ENCODE data around the gene RHOV. TPM values are rescaled to one million over a fixed set of nuclear protein-coding genes. Genes with fewer than 3 reads are reported as not detected.
A peak's percentile ranks its signal among the peaks of the same experiment; 100 is the strongest.

Gene RHOV
- total RNA-seq, 1 experiment from 2014 or later = 4.2 TPM

- CTCF ChIA-PET = interaction anchor here (0.7 kb wide), 1 partner anchor 48 kb away, joined by 4 read pairs; no protein-coding TSS in a partner anchor
- Mint-ChIP-seq H3K27me3 (ENCODE audit: unreplicated experiment) (no peaks in the 10 kb centered on the region), H3K9me3 (ENCODE audit: low read depth, unreplicated experiment) (no peaks in the 10 kb centered on the region), H3K4me1 (ENCODE audit: low read depth, unreplicated experiment) (no peaks in the 10 kb centered on the region), H3K4me3 (ENCODE audit: low read depth, unreplicated experiment) (peak overlapping the region; percentile 47), H3K27ac (ENCODE audit: unreplicated experiment) (peak overlapping the region; percentile 36), H3K36me3 (ENCODE audit: insufficient read depth, unreplicated experiment) (peaks cover 26% of the 10 kb centered on the region)
- no peak for DNase-seq
- no TSS peak for BruUV-seq (replicated peaks)
- TF ChIP-seq CTCF (IDR thresholded peaks at IDR 0.05; ENCODE audit: unreplicated experiment) = no peak
- intact Hi-C loops (cut with micrococcal nuclease; ENCODE audit: unreplicated experiment) = loop anchor here (10.0 kb wide), 1 partner anchor 58 kb away; no protein-coding TSS in a partner anchor
These were observed 33.2 kb upstream of the RHOV start for GRCh38 chr15:40906991-40907802.

- intact Hi-C loops (cut with micrococcal nuclease; ENCODE audit: unreplicated experiment) = loop anchor here (10.0 kb wide), 1 partner anchor 58 kb away; no protein-coding TSS in a partner anchor
- Mint-ChIP-seq H3K9me3 (ENCODE audit: low read depth, unreplicated experiment) (no peaks in the 10 kb centered on the region), H3K4me3 (ENCODE audit: low read depth, unreplicated experiment) (no peak overlapping the region), H3K27me3 (ENCODE audit: unreplicated experiment) (no peaks in the 10 kb centered on the region), H3K36me3 (ENCODE audit: insufficient read depth, unreplicated experiment) (peaks cover 27% of the 10 kb centered on the region), H3K27ac (ENCODE audit: unreplicated experiment) (peak overlapping the region; percentile 20), H3K4me1 (ENCODE audit: low read depth, unreplicated experiment) (no peaks in the 10 kb centered on the region)
- TF ChIP-seq CTCF (IDR thresholded peaks at IDR 0.05; ENCODE audit: unreplicated experiment) = peak; percentile 54
- no TSS peak for BruUV-seq (replicated peaks)
- CTCF ChIA-PET = interaction anchor here (0.6 to 0.9 kb wide), 5 partner anchors 9 to 417 kb away, joined by 3 to 5 read pairs (median 4); no protein-coding TSS in a partner anchor
- DNase-seq = peak; percentile 88
These were observed 32.3 kb upstream of the RHOV start for GRCh38 chr15:40906091-40906990.

GRCh38 chr15:40904552-40905201 lies 30.6 kb upstream of the RHOV start:
- no peaks in the 10 kb centered on the region for H3K27me3 Mint-ChIP-seq (ENCODE audit: unreplicated experiment)
- intact Hi-C loops (cut with micrococcal nuclease; ENCODE audit: unreplicated experiment) = loop anchor here (1.0 to 10.0 kb wide), 3 partner anchors 60 to 280 kb away; no protein-coding TSS in a partner anchor
- H3K27ac Mint-ChIP-seq (ENCODE audit: unreplicated experiment) = no peak overlapping the region
- no peaks in the 10 kb centered on the region for H3K9me3 Mint-ChIP-seq (ENCODE audit: low read depth, unreplicated experiment)
- H3K4me1 Mint-ChIP-seq (ENCODE audit: low read depth, unreplicated experiment) = no peaks in the 10 kb centered on the region
- CTCF ChIA-PET = interaction anchor here (1.4 to 1.5 kb wide), 2 partner anchors 25 to 114 kb away, joined by 4 read pairs; no protein-coding TSS in a partner anchor
- no TSS peak for BruUV-seq (replicated peaks)
- no peak overlapping the region for H3K4me3 Mint-ChIP-seq (ENCODE audit: low read depth, unreplicated experiment)
- H3K36me3 Mint-ChIP-seq (ENCODE audit: insufficient read depth, unreplicated experiment) = peaks cover 27% of the 10 kb centered on the region
- DNase-seq = no peak
- TF ChIP-seq CTCF (IDR thresholded peaks at IDR 0.05; ENCODE audit: unreplicated experiment) = no peak
